Trophoblast cell (in vitro differentiated cells and primary cell): ENCODE data around the gene OR2H1.

Source experiments
- DNase-seq, 2 donors: peaks; one replicate each; pipeline ENCODE4 v3.0.0-alpha.2; 2016
- H2AFZ ChIP-seq: 2 replicates; pipeline ENCODE4 v1.6.1; 2013; ENCODE audit warnings: low read length, moderate library complexity, mild to moderate bottlenecking; ENCODE audit not compliant: insufficient read depth, poor library complexity
- H2AK5ac ChIP-seq: 2 replicates; pipeline ENCODE4 v1.6.1; 2013; ENCODE audit warnings: mild to moderate bottlenecking, low read length
- H2BK120ac ChIP-seq: 2 replicates; pipeline ENCODE4 v1.6.1; 2013; ENCODE audit warnings: low read length, mild to moderate bottlenecking, moderate library complexity; ENCODE audit not compliant: insufficient read depth, poor library complexity
- H2BK12ac ChIP-seq: 2 replicates; pipeline ENCODE4 v1.6.1; 2013; ENCODE audit warnings: mild to moderate bottlenecking, low read length, moderate library complexity
- H2BK5ac ChIP-seq: 2 replicates; pipeline ENCODE4 v1.6.1; 2013; ENCODE audit warnings: low read length, low read depth, moderate library complexity, mild to moderate bottlenecking; ENCODE audit not compliant: poor library complexity
- H3K14ac ChIP-seq: 2 replicates; pipeline ENCODE4 v1.6.1; 2013; ENCODE audit warnings: mild to moderate bottlenecking, low read length
- H3K18ac ChIP-seq: 2 replicates; pipeline ENCODE4 v1.6.1; 2013; ENCODE audit warnings: mild to moderate bottlenecking, low read length
- H3K23ac ChIP-seq: 2 replicates; pipeline ENCODE4 v1.6.1; 2013; ENCODE audit warnings: low read length
- H3K27ac ChIP-seq: 2 replicates; pipeline ENCODE4 v1.5.1; 2013; ENCODE audit warnings: low read depth, mild to moderate bottlenecking, inconsistent platforms, low read length, moderate library complexity
- H3K27me3 ChIP-seq: 2 replicates; pipeline ENCODE4 v1.6.1; 2013; ENCODE audit warnings: inconsistent platforms, mild to moderate bottlenecking, low read length, moderate library complexity; ENCODE audit not compliant: insufficient read depth
- H3K36me3 ChIP-seq, 2 experiments: 1 replicate in 1 of 2; 2 replicates in 1 of 2; pipeline ENCODE4 v1.6.1; 2013; ENCODE audit warnings: low read length in 2 of 2, mild to moderate bottlenecking in 2 of 2, moderate library complexity in 1 of 2; ENCODE audit not compliant: insufficient read depth in 2 of 2, control insufficient read depth in 1 of 2
- H3K4ac ChIP-seq: 2 replicates; pipeline ENCODE4 v1.6.1; 2013; ENCODE audit warnings: low read depth, mild to moderate bottlenecking, low read length, moderate library complexity
- H3K4me1 ChIP-seq, 2 experiments: 1 replicate in 1 of 2; 2 replicates in 1 of 2; pipeline ENCODE4 v1.6.1; 2013; ENCODE audit warnings: low read length in 2 of 2, mild to moderate bottlenecking in 2 of 2, moderate library complexity in 1 of 2; ENCODE audit not compliant: insufficient read depth in 2 of 2, control insufficient read depth in 1 of 2
- H3K4me2 ChIP-seq: 2 replicates; pipeline ENCODE4 v1.6.1; 2013; ENCODE audit warnings: inconsistent platforms, mild to moderate bottlenecking, low read length, moderate library complexity
- H3K4me3 ChIP-seq: 2 replicates; pipeline ENCODE4 v1.5.1; 2013; ENCODE audit warnings: mild to moderate bottlenecking, low read depth, low read length, inconsistent platforms
- H3K79me1 ChIP-seq: one replicate; pipeline ENCODE4 v1.6.1; 2013; ENCODE audit warnings: low read length
- H3K79me2 ChIP-seq: 2 replicates; pipeline ENCODE4 v1.6.1; 2013; ENCODE audit warnings: low read length, mild to moderate bottlenecking; ENCODE audit not compliant: control insufficient read depth, insufficient read depth, poor library complexity
- H3K9ac ChIP-seq: 2 replicates; pipeline ENCODE4 v1.6.1; 2013; ENCODE audit warnings: mild to moderate bottlenecking, low read length
- H3K9me3 ChIP-seq: 2 replicates; pipeline ENCODE4 v1.6.1; 2013; ENCODE audit warnings: low read depth, mild to moderate bottlenecking, control low read depth, inconsistent platforms, low read length; ENCODE audit not compliant: insufficient read depth
- H4K12ac ChIP-seq: 2 replicates; pipeline ENCODE4 v1.6.1; 2013; ENCODE audit warnings: low read depth, mild to moderate bottlenecking, low read length, moderate library complexity
- H4K8ac ChIP-seq: 2 replicates; pipeline ENCODE4 v1.6.1; 2013; ENCODE audit warnings: low read depth, mild to moderate bottlenecking, low read length, moderate library complexity
- H4K91ac ChIP-seq: one replicate; pipeline ENCODE4 v1.6.1; 2013; ENCODE audit warnings: low read depth, mild to moderate bottlenecking, low read length, moderate library complexity
- WGBS: extraction: QIAGEN DNeasy Blood & Tissue Kit; methylation state at CpG from one replicate; pipeline ENCODE4 v1.1.7; 2013; ENCODE audit warnings: missing lambda C conversion rate; ENCODE audit not compliant: insufficient read length, insufficient coverage; ENCODE audit errors: extremely low coverage; 5-methylcytosine and 5-hydroxymethylcytosine counted together

Gene OR2H1

DNA sequence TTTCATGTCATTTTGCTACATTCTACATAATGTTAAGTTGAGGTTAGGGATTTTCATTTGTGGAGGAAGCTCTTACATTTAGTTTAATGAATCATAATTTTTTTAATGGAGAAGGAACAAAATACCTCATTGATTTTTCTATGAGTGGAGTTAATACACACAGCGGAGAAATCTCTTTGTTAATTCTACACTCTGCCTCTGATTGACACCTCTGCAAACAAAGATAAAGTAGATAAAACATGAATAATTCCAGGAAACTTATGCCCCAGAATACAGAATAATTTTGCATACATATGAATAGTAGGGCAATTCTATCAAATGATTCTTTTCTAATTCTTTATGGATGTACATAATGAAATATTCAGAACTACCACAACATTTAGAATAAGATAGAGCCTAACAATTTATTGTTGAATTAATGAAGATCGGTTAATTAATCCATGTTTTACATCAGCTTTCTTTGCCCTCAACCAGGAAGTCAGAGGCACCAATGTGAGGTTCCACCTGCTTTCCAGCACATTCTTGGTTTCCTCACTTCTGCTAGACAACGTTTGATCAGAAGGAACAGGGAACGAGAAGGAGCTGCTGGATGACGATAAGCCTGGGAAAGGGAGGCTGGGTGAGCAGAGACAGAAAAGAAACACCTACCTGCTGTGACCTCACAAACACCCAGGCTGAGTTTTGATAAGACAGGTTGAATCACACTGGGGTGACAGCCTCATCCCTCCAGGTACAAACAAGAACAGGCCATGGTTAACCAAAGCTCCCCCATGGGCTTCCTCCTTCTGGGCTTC, 4.3 kb downstream of the OR2H1 start:
- no peak overlapping the region for H4K12ac ChIP-seq
- no peak overlapping the region for H2AFZ ChIP-seq
- H2BK12ac ChIP-seq: no peak overlapping the region
- no peak for DNase-seq
- H3K27me3 ChIP-seq: no peaks in the 10 kb centered on the region
- H3K23ac ChIP-seq: no peak overlapping the region
- no peak overlapping the region for H2BK5ac ChIP-seq
- no peak overlapping the region for H3K4ac ChIP-seq
- H3K79me1 ChIP-seq: no peaks in the 10 kb centered on the region
- H3K36me3 ChIP-seq: no peaks in the 10 kb centered on the region
- no peak overlapping the region for H2BK120ac ChIP-seq
- no peak overlapping the region for H3K4me3 ChIP-seq
- H2AK5ac ChIP-seq: no peak overlapping the region
- H3K27ac ChIP-seq: no peak overlapping the region
- no peaks in the 10 kb centered on the region for H3K9me3 ChIP-seq
- H4K8ac ChIP-seq: no peak overlapping the region
- no peak overlapping the region for H3K9ac ChIP-seq
- H4K91ac ChIP-seq: no peak overlapping the region
- no CpG with 5 or more reads among the region's 5 CpGs for WGBS
- no peak overlapping the region for H3K4me2 ChIP-seq
- H3K79me2 ChIP-seq: no peaks in the 10 kb centered on the region
- no peak overlapping the region for H3K18ac ChIP-seq
- peaks cover 0 to 2% of the 10 kb centered on the region in 2 experiments for H3K4me1 ChIP-seq
- no peak overlapping the region for H3K14ac ChIP-seq

GRCh38 chr6:29462022-29462421, 5.1 kb downstream of the OR2H1 start:
- DNase-seq: no peak
- no CpG with 5 or more reads among the region's 6 CpGs for WGBS
- Histone ChIP-seq H4K8ac (no peak overlapping the region), H3K14ac (no peak overlapping the region), H3K9me3 (no peaks in the 10 kb centered on the region), H2BK120ac (no peak overlapping the region), H3K4me1 (peaks cover 0 to 2% of the 10 kb centered on the region in 2 experiments), H2AFZ (no peak overlapping the region), H3K18ac (no peak overlapping the region), H3K4me2 (no peak overlapping the region), H2AK5ac (no peak overlapping the region), H4K91ac (no peak overlapping the region), H3K79me2 (no peaks in the 10 kb centered on the region), H2BK12ac (no peak overlapping the region), H4K12ac (no peak overlapping the region), H3K79me1 (no peaks in the 10 kb centered on the region), H2BK5ac (no peak overlapping the region), H3K27me3 (no peaks in the 10 kb centered on the region), H3K9ac (no peak overlapping the region), H3K23ac (no peak overlapping the region), H3K4me3 (no peak overlapping the region), H3K27ac (no peak overlapping the region), H3K36me3 (no peaks in the 10 kb centered on the region), H3K4ac (no peak overlapping the region)

- no peak overlapping the region for H3K14ac ChIP-seq
- H2BK120ac ChIP-seq: no peak overlapping the region
- H3K79me1 ChIP-seq: no peaks in the 10 kb centered on the region
- H3K4me3 ChIP-seq: no peak overlapping the region
- H3K27me3 ChIP-seq: no peaks in the 10 kb centered on the region
- no peak overlapping the region for H2AFZ ChIP-seq
- H2BK5ac ChIP-seq: no peak overlapping the region
- no peaks in the 10 kb centered on the region for H3K79me2 ChIP-seq
- peak; percentile 29 to 85 for DNase-seq
- H2AK5ac ChIP-seq: no peak overlapping the region
- WGBS: no CpG with 5 or more reads among the region's 2 CpGs
- H3K18ac ChIP-seq: no peak overlapping the region
- H3K4ac ChIP-seq: no peak overlapping the region
- peaks cover 0 to 2% of the 10 kb centered on the region in 2 experiments for H3K4me1 ChIP-seq
- H4K12ac ChIP-seq: no peak overlapping the region
- no peaks in the 10 kb centered on the region for H3K9me3 ChIP-seq
- no peak overlapping the region for H4K91ac ChIP-seq
- H3K9ac ChIP-seq: no peak overlapping the region
- H2BK12ac ChIP-seq: no peak overlapping the region
- no peak overlapping the region for H3K23ac ChIP-seq
- no peak overlapping the region for H3K27ac ChIP-seq
- H3K4me2 ChIP-seq: no peak overlapping the region
- no peak overlapping the region for H4K8ac ChIP-seq
- no peaks in the 10 kb centered on the region for H3K36me3 ChIP-seq
These were observed 8.3 kb downstream of the OR2H1 start for GRCh38 chr6:29465279-29465678.

DNA sequence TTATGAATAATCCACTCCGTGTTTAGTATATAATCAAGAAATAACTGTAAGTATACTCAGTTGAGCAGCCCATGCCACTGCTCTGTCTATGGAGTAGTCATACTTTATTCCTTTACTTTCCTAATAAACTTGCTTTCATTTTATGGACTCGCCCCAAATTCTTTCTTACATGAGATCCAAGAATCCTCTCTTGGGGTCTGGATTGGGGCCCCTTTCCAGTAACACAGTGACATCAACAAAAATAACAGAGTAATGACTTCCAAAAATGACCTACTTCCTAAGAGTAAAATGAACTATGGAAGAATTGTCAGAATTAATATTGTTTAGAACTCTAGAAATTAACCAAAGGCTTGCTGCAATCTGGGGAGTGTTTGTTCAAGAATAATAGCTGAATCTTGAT, 8.8 kb downstream of the OR2H1 start:
- Histone ChIP-seq H2AK5ac (no peak overlapping the region), H2BK5ac (no peak overlapping the region), H4K91ac (no peak overlapping the region), H3K27me3 (no peaks in the 10 kb centered on the region), H3K4ac (no peak overlapping the region), H3K23ac (no peak overlapping the region), H4K8ac (no peak overlapping the region), H2AFZ (no peak overlapping the region), H2BK12ac (no peak overlapping the region), H4K12ac (no peak overlapping the region), H3K4me3 (no peak overlapping the region), H2BK120ac (no peak overlapping the region), H3K27ac (no peak overlapping the region), H3K4me1 (peaks cover 0 to 2% of the 10 kb centered on the region in 2 experiments), H3K9ac (no peak overlapping the region), H3K79me2 (no peaks in the 10 kb centered on the region), H3K36me3 (no peaks in the 10 kb centered on the region), H3K14ac (no peak overlapping the region), H3K79me1 (no peaks in the 10 kb centered on the region), H3K9me3 (no peaks in the 10 kb centered on the region), H3K4me2 (no peak overlapping the region), H3K18ac (no peak overlapping the region)
- no peak for DNase-seq
- WGBS: no CpG with 5 or more reads among the region's 2 CpGs
